Measurements from ENCODE around the gene SLC10A1.

Gene SLC10A1

DNA sequence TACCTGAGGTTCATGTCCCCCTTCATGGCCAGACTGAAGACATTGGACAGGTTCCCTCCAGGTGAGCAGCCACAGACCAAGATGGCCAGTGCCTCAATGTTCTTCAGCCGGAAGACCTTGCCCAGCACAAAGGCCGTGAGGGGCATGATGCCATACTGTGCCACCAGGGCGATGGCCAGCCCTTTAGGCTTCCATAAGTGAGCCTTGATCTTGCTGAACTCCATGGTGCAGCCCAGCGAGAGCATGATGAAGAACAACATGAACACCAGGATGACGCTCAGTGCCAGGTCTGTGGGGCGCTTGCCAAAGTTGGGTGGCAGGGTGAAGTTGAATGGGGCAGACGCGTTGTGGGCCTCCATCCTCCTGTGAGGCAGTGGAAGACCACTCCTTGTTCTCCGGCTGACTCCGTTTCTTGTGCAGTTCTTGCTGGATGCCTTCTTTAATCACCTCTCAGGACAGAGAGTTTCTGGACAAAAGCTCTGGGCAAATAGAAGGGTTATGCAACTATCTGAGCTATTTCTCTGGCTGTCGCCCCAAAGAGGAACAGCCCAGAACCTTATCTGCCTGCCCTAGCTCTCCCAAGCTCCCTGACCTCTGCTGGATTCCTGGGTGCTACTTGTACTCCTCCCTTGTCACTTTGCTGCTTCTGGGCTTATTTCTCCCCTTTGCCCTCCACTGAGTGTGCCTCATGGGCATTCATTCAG lies at the start of gene SLC10A1:
TSS of gene SLC10A1 (minus strand) at position 445 of the 704 bp plus-strand sequence. CDS start at position 359, 86 bp downstream.
- H3K4me3 ChIP-seq (ENCODE audit: low read length): no peak within 1 kb of the TSS
- no peaks in the 10 kb centered on the region for H3K36me3 ChIP-seq (ENCODE audit: control insufficient read depth, low read depth, low read length)
- peaks cover 13% of the 10 kb centered on the region for H3K4me1 ChIP-seq (ENCODE audit: control insufficient read depth, low read depth, low read length)
- H3K27me3 ChIP-seq (ENCODE audit: control insufficient read depth, insufficient read depth, low read length): no peaks in the 10 kb centered on the region
- H3K9ac ChIP-seq (ENCODE audit: low read length): no peak within 1 kb of the TSS
- no peaks in the 10 kb centered on the region for H3K9me3 ChIP-seq (ENCODE audit: control insufficient read depth, low read depth, low read length)
- H3K27ac ChIP-seq (ENCODE audit: low read length): no peak within 1 kb of the TSS

GRCh38 chr14:69845787-69846186 lies 48.7 kb upstream of the SLC10A1 start:
- Histone ChIP-seq H3K27ac (ENCODE audit: low read length) (no peak overlapping the region), H3K4me1 (ENCODE audit: control insufficient read depth, low read depth, low read length) (peaks cover 17% of the 10 kb centered on the region), H3K36me3 (ENCODE audit: control insufficient read depth, low read depth, low read length) (no peaks in the 10 kb centered on the region), H3K9me3 (ENCODE audit: control insufficient read depth, low read depth, low read length) (no peaks in the 10 kb centered on the region), H3K9ac (ENCODE audit: low read length) (no peak overlapping the region), H3K27me3 (ENCODE audit: control insufficient read depth, insufficient read depth, low read length) (no peaks in the 10 kb centered on the region), H3K4me3 (ENCODE audit: low read length) (no peak overlapping the region)

DNA sequence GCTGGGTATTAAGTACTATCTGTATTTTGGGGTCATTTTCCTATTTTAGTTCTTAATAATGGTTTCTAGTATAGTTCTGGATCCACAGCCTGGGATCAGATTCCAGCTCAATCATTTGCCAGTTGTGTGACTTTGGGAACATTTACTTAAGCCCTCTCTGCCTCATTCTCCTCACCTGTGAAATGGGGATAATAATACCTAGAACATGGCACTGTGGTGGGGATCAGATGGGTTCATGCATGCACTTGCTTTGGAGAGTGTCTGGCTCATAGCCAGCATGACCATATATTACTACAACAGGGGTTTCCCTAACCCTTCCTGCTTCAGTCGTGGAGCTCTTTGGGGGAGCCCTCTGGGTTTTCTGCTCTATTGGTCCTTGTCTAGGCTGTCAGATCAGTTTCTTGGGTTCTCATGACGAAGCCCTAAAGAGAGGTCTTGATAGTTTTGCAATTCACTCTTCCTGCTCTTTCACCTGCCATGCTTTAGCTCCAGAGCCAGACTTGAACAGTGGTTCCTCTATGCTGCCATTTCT lies 48.1 kb upstream of the SLC10A1 start:
- no peak overlapping the region for H3K27ac ChIP-seq (ENCODE audit: low read length)
- peaks cover 17% of the 10 kb centered on the region for H3K4me1 ChIP-seq (ENCODE audit: control insufficient read depth, low read depth, low read length)
- no peak overlapping the region for H3K9ac ChIP-seq (ENCODE audit: low read length)
- no peaks in the 10 kb centered on the region for H3K36me3 ChIP-seq (ENCODE audit: control insufficient read depth, low read depth, low read length)
- no peaks in the 10 kb centered on the region for H3K27me3 ChIP-seq (ENCODE audit: control insufficient read depth, insufficient read depth, low read length)
- H3K9me3 ChIP-seq (ENCODE audit: control insufficient read depth, low read depth, low read length): no peaks in the 10 kb centered on the region
- no peak overlapping the region for H3K4me3 ChIP-seq (ENCODE audit: low read length)

DNA sequence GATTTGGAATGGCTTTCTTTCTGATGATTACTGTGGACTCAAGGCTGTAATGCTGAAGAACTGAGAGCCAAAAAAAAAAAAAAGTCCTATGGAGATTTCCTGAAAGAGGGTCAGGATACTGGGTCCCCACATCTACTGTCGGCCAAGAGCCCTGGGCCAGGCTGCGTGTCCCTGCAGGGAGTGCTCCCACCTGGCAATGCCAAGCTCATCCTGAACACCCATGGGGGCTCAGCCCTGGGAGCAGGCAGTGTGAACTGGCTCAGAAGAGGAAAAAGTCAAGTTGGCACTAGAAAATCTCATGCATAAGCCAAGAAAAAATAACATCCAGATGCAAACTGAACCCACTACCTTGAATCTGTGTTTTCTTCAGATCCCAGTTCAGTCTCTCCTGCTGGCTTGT lies 47.1 kb upstream of the SLC10A1 start:
- Histone ChIP-seq H3K4me3 (ENCODE audit: low read length) (no peak overlapping the region), H3K9ac (ENCODE audit: low read length) (no peak overlapping the region), H3K27me3 (ENCODE audit: control insufficient read depth, insufficient read depth, low read length) (no peaks in the 10 kb centered on the region), H3K27ac (ENCODE audit: low read length) (no peak overlapping the region), H3K36me3 (ENCODE audit: control insufficient read depth, low read depth, low read length) (no peaks in the 10 kb centered on the region), H3K4me1 (ENCODE audit: control insufficient read depth, low read depth, low read length) (peaks cover 17% of the 10 kb centered on the region), H3K9me3 (ENCODE audit: control insufficient read depth, low read depth, low read length) (no peaks in the 10 kb centered on the region)

- no peak overlapping the region for H3K27ac ChIP-seq (ENCODE audit: low read length)
- no peaks in the 10 kb centered on the region for H3K27me3 ChIP-seq (ENCODE audit: control insufficient read depth, insufficient read depth, low read length)
- H3K36me3 ChIP-seq (ENCODE audit: control insufficient read depth, low read depth, low read length): no peaks in the 10 kb centered on the region
Observed at GRCh38 chr14:69842686-69843420, 45.8 kb upstream of the SLC10A1 start.

DNA sequence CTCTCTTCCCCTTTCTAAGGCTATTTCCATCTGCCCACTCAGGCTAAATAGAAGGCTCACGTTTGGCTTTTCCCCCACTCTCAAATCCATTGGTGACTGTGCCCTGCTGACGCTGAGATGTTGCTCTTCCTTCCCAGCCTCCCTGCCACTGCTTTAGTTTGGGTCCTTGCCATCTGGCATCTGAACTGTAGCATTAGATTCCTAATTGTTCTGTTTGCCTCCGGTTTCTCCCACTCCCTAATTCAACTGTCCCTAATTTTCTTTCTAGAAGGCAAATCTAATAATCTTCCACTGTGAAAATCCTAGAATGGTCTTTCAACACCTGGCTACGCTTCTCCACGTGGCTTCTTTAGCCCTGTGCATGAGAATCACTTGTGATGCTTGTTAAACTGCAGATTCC lies 44.6 kb upstream of the SLC10A1 start:
- Histone ChIP-seq H3K9ac (ENCODE audit: low read length) (no peak overlapping the region), H3K27me3 (ENCODE audit: control insufficient read depth, insufficient read depth, low read length) (no peaks in the 10 kb centered on the region), H3K4me1 (ENCODE audit: control insufficient read depth, low read depth, low read length) (peaks cover 17% of the 10 kb centered on the region), H3K4me3 (ENCODE audit: low read length) (no peak overlapping the region), H3K36me3 (ENCODE audit: control insufficient read depth, low read depth, low read length) (no peaks in the 10 kb centered on the region), H3K9me3 (ENCODE audit: control insufficient read depth, low read depth, low read length) (no peaks in the 10 kb centered on the region), H3K27ac (ENCODE audit: low read length) (no peak overlapping the region)

More at GRCh38 chr14:69842686-69843420, 45.8 kb upstream of the SLC10A1 start:
- Histone ChIP-seq H3K4me1 (ENCODE audit: control insufficient read depth, low read depth, low read length) (peaks cover 17% of the 10 kb centered on the region), H3K4me3 (ENCODE audit: low read length) (no peak overlapping the region), H3K9me3 (ENCODE audit: control insufficient read depth, low read depth, low read length) (no peaks in the 10 kb centered on the region), H3K9ac (ENCODE audit: low read length) (no peak overlapping the region)

- H3K36me3 ChIP-seq (ENCODE audit: control insufficient read depth, low read depth, low read length): no peaks in the 10 kb centered on the region
- no peak overlapping the region for H3K4me3 ChIP-seq (ENCODE audit: low read length)
- no peak overlapping the region for H3K9ac ChIP-seq (ENCODE audit: low read length)
- H3K27ac ChIP-seq (ENCODE audit: low read length): no peak overlapping the region
- peaks cover 17% of the 10 kb centered on the region for H3K4me1 ChIP-seq (ENCODE audit: control insufficient read depth, low read depth, low read length)
- no peaks in the 10 kb centered on the region for H3K9me3 ChIP-seq (ENCODE audit: control insufficient read depth, low read depth, low read length)
- no peaks in the 10 kb centered on the region for H3K27me3 ChIP-seq (ENCODE audit: control insufficient read depth, insufficient read depth, low read length)
Observed at GRCh38 chr14:69839661-69840060, 42.6 kb upstream of the SLC10A1 start.

DNA sequence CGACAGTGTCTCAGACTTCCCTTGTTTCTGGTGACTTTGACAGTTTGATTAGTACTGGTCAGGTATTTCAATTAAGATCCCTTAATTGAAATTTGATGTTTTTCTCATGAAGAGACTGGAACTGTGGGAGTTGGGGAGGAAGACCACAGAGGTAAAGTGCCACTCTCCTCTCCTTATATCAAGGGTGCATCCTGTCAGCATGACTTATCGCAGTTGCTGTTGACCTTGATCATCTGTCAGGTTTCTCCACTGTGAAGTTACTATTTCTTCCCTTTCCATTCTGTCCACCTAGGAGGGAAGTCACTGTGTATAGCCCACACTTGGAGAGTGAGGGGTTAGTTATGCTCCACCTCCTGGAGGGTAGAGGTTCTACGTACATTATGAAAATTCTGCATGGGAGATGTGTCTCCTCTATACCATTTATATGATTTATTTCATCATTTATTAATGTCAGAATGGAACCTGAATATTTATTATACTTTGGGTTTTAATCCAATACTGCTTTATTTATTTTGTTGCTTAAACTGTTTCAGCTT lies 41.9 kb upstream of the SLC10A1 start:
- Histone ChIP-seq H3K9ac (ENCODE audit: low read length) (no peak overlapping the region), H3K36me3 (ENCODE audit: control insufficient read depth, low read depth, low read length) (no peaks in the 10 kb centered on the region), H3K4me1 (ENCODE audit: control insufficient read depth, low read depth, low read length) (peaks cover 17% of the 10 kb centered on the region), H3K27me3 (ENCODE audit: control insufficient read depth, insufficient read depth, low read length) (no peaks in the 10 kb centered on the region), H3K4me3 (ENCODE audit: low read length) (no peak overlapping the region), H3K27ac (ENCODE audit: low read length) (no peak overlapping the region), H3K9me3 (ENCODE audit: control insufficient read depth, low read depth, low read length) (no peaks in the 10 kb centered on the region)

DNA sequence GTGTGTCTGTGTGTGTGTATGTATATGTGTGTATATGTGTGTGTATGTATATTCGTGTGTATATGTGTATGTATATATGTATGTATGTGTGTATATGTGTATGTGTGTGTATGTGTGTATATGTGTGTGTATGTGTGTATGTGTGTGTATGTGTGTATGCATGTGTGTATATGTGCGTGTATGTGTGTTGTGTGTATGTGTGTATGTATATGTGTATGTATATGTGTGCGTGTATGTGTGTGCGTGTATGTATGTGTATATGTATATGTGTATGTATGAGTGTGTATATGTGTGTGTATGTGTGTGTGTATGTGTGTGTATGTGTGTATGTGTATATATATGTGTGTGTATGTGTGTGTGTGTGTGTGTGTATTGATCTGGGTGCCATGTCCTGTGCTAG lies 31.8 kb upstream of the SLC10A1 start:
- Histone ChIP-seq H3K36me3 (ENCODE audit: control insufficient read depth, low read depth, low read length) (no peaks in the 10 kb centered on the region), H3K9ac (ENCODE audit: low read length) (no peak overlapping the region), H3K4me1 (ENCODE audit: control insufficient read depth, low read depth, low read length) (no peaks in the 10 kb centered on the region), H3K27ac (ENCODE audit: low read length) (no peak overlapping the region), H3K27me3 (ENCODE audit: control insufficient read depth, insufficient read depth, low read length) (no peaks in the 10 kb centered on the region), H3K4me3 (ENCODE audit: low read length) (no peak overlapping the region), H3K9me3 (ENCODE audit: control insufficient read depth, low read depth, low read length) (no peaks in the 10 kb centered on the region)

DNA sequence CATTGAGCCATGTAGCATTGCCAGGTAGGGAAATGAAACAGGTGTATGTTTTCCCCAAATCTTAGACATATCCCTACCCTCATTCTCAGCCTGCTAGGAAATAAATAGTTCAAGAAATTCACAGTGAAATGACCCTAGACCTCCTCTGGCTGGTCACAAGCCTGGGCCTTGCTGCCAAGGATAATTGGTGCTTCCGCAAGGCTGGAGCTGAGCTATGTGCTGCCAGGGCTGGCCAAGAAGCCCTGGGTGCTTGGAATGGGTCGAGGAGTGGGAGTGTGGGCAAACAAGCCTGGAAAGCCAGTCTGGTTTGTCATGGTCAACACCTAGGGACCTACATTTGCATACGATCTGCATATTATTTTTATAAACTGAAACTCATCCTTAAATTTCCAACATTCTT lies 31.3 kb upstream of the SLC10A1 start:
- no peak overlapping the region for H3K27ac ChIP-seq (ENCODE audit: low read length)
- no peaks in the 10 kb centered on the region for H3K4me1 ChIP-seq (ENCODE audit: control insufficient read depth, low read depth, low read length)
- no peaks in the 10 kb centered on the region for H3K36me3 ChIP-seq (ENCODE audit: control insufficient read depth, low read depth, low read length)
- no peak overlapping the region for H3K4me3 ChIP-seq (ENCODE audit: low read length)
- H3K9me3 ChIP-seq (ENCODE audit: control insufficient read depth, low read depth, low read length): no peaks in the 10 kb centered on the region
- H3K27me3 ChIP-seq (ENCODE audit: control insufficient read depth, insufficient read depth, low read length): no peaks in the 10 kb centered on the region
- H3K9ac ChIP-seq (ENCODE audit: low read length): no peak overlapping the region

GRCh38 chr14:69827560-69827959 lies 30.5 kb upstream of the SLC10A1 start:
- Histone ChIP-seq H3K27ac (ENCODE audit: low read length) (no peak overlapping the region), H3K27me3 (ENCODE audit: control insufficient read depth, insufficient read depth, low read length) (no peaks in the 10 kb centered on the region), H3K9ac (ENCODE audit: low read length) (no peak overlapping the region), H3K9me3 (ENCODE audit: control insufficient read depth, low read depth, low read length) (no peaks in the 10 kb centered on the region), H3K4me3 (ENCODE audit: low read length) (no peak overlapping the region), H3K4me1 (ENCODE audit: control insufficient read depth, low read depth, low read length) (no peaks in the 10 kb centered on the region), H3K36me3 (ENCODE audit: control insufficient read depth, low read depth, low read length) (no peaks in the 10 kb centered on the region)

Data from iPS-18a (cell line).